Keratinocyte (primary cell): ENCODE results near the gene OR52H1. TPM values are rescaled to one million over a fixed set of nuclear protein-coding genes. Genes with fewer than 3 reads are reported as not detected.
A peak's percentile ranks its signal among the peaks of the same experiment; 100 is the strongest.

ENCODE experiments used
- DNase-seq: peaks from one replicate; pipeline ENCODE4 v3.0.0-alpha.2; 2011; ENCODE audit warnings: low read depth, missing footprints, low spot score
- FAIRE-seq: peaks from 2 replicates; lab custom pipeline; 2011; peaks lifted over from hg19 to GRCh38; lab: Jason Lieb, UNC
- H2AFZ ChIP-seq: 2 replicates; pipeline ENCODE4 v1.6.0; 2012; ENCODE audit warnings: low read length, control low read depth, inconsistent platforms; ENCODE audit not compliant: control insufficient read depth
- H3K27ac ChIP-seq: 2 replicates; pipeline ENCODE4 v1.5.1; 2011; ENCODE audit warnings: low read length; ENCODE audit not compliant: control insufficient read depth, insufficient read depth
- H3K27me3 ChIP-seq: 3 replicates; pipeline ENCODE4 v1.6.0; 2011; ENCODE audit warnings: low read length; ENCODE audit not compliant: control insufficient read depth, insufficient read depth; ENCODE audit errors: extremely low read depth
- H3K36me3 ChIP-seq, 2 experiments: 2 replicates in 1 of 2; 3 replicates in 1 of 2; pipeline ENCODE4 v1.5.1; 2011; ENCODE audit warnings: low read length in 2 of 2, mild to moderate bottlenecking in 1 of 2; ENCODE audit not compliant: control insufficient read depth in 2 of 2, insufficient read depth in 2 of 2; ENCODE audit errors: extremely low read depth in 1 of 2
- H3K4me1 ChIP-seq: 3 replicates; pipeline ENCODE4 v1.5.1; 2011; ENCODE audit warnings: low read length; ENCODE audit not compliant: control insufficient read depth, insufficient read depth; ENCODE audit errors: extremely low read depth
- H3K4me2 ChIP-seq: 3 replicates; pipeline ENCODE4 v1.6.0; 2011; ENCODE audit warnings: low read depth, low read length; ENCODE audit not compliant: control insufficient read depth, insufficient read depth; ENCODE audit errors: extremely low read depth
- H3K4me3 ChIP-seq, 3 experiments: fragments of 200-600 bp in 1 of 3; sonication (generic) in 1 of 3; 2 replicates in 2 of 3; 3 replicates in 1 of 3; pipeline ENCODE4 v1.5.1; 2011 to 2016; ENCODE audit warnings: low read length in 3 of 3, mild to moderate bottlenecking in 3 of 3, control low read depth in 2 of 3, inconsistent platforms in 1 of 3, low read depth in 1 of 3, mixed read lengths in 1 of 3, mixed run types in 1 of 3, moderate library complexity in 1 of 3; ENCODE audit not compliant: control insufficient read depth in 2 of 3, insufficient read depth in 2 of 3; ENCODE audit errors: extremely low read depth in 1 of 3
- H3K79me2 ChIP-seq: 2 replicates; pipeline ENCODE4 v1.6.0; 2012; ENCODE audit warnings: low read length; ENCODE audit not compliant: control insufficient read depth, insufficient read depth
- H3K9ac ChIP-seq: 3 replicates; pipeline ENCODE4 v1.6.0; 2011; ENCODE audit warnings: low read length; ENCODE audit not compliant: control insufficient read depth, insufficient read depth; ENCODE audit errors: extremely low read depth
- H3K9me1 ChIP-seq: 3 replicates; pipeline ENCODE4 v1.6.0; 2011; ENCODE audit warnings: low read length; ENCODE audit not compliant: control insufficient read depth, insufficient read depth; ENCODE audit errors: extremely low read depth
- H3K9me3 ChIP-seq: 2 replicates; pipeline ENCODE4 v1.5.1; 2012; ENCODE audit warnings: low read depth, low read length; ENCODE audit not compliant: control insufficient read depth
- H4K20me1 ChIP-seq: 3 replicates; pipeline ENCODE4 v1.6.0; 2011; ENCODE audit warnings: low read length; ENCODE audit not compliant: control insufficient read depth, insufficient read depth; ENCODE audit errors: extremely low read depth
- EZH2 ChIP-seq: IDR thresholded peaks from one replicate; pipeline ENCODE4 v1.6.1; 2012; ENCODE audit warnings: inconsistent platforms, mild to moderate bottlenecking, low read length, moderate library complexity
- dilution Hi-C: fragments of 300-500 bp; cut with MboI; formaldehyde crosslinking; loops from one replicate; pipeline ENCODE4 v1.7.0; 2020; ENCODE audit warnings: low sequenced_read_pairs; ENCODE audit not compliant: extremely low pct_ligation_motif_present
- polyA plus RNA-seq, 5 experiments: library from polyadenylated mRNA; depleted of rRNA in 3 of 5; stranded (reverse) in 3 of 5; stranded (forward) in 1 of 5; unstranded in 1 of 5; fragments of >200 nt; gene quantifications; 1 replicate in 1 of 5; 2 replicates in 3 of 5; 3 replicates in 1 of 5; pipeline versions ENCODE4 v1.2.1 to v1.2.3, GENCODE V29; 2011 to 2012; ENCODE audit warnings: missing spikeins in 2 of 5, low read depth in 1 of 5, low replicate concordance in 1 of 5
- TF ChIP-seq, protein P1 (sequence below), 3 experiments: IDR thresholded peaks in 1 of 3; conservative IDR thresholded peaks in 1 of 3; optimal IDR thresholded peaks in 1 of 3; 2 replicates in 2 of 3; 3 replicates in 1 of 3; pipeline versions ENCODE3 to v1.5.1; 2011; ENCODE audit warnings: low read length in 3 of 3, mild to moderate bottlenecking in 3 of 3, moderate library complexity in 2 of 3, control low read depth in 1 of 3, inconsistent platforms in 1 of 3; ENCODE audit not compliant: insufficient read depth in 2 of 3; ENCODE audit errors: extremely low read depth in 1 of 3

Gene OR52H1
- polyA plus RNA-seq, 1 donor (not counting 4 experiments of a cell fraction or from before 2014, with no cell fraction given) = not detected

DNA sequence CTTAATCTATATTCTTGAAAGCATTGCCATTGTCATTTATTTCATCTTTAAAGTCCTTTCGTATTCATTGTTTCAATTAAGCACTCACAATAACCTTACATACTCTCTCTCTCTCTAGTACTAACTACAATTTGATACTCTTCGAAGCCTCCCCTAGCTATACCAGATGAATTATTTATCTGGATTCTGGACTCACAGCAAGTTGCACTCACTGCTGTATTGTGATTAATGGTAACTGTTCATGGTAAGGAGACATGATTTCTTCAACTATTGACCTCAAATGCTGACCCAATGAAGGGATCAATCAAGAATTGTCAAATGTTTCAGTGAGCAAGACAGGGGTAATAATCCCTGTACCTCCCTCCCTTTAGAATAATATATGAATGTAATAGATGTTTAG is 26.3 kb upstream of the OR52H1 start:
- no peaks in the 10 kb centered on the region for H3K79me2 ChIP-seq
- TF ChIP-seq EZH2 = no peak
- TF ChIP-seq, protein P1, sequence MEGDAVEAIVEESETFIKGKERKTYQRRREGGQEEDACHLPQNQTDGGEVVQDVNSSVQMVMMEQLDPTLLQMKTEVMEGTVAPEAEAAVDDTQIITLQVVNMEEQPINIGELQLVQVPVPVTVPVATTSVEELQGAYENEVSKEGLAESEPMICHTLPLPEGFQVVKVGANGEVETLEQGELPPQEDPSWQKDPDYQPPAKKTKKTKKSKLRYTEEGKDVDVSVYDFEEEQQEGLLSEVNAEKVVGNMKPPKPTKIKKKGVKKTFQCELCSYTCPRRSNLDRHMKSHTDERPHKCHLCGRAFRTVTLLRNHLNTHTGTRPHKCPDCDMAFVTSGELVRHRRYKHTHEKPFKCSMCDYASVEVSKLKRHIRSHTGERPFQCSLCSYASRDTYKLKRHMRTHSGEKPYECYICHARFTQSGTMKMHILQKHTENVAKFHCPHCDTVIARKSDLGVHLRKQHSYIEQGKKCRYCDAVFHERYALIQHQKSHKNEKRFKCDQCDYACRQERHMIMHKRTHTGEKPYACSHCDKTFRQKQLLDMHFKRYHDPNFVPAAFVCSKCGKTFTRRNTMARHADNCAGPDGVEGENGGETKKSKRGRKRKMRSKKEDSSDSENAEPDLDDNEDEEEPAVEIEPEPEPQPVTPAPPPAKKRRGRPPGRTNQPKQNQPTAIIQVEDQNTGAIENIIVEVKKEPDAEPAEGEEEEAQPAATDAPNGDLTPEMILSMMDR (optimal IDR thresholded peaks at IDR 0.05 in 1 of 3, IDR thresholded peaks at IDR 0.05 in 1 of 3, conservative IDR thresholded peaks at IDR 0.05 in 1 of 3; ENCODE audit: extremely low read depth in 1 of 3, insufficient read depth in 2 of 3, low read length in 3 of 3) = no peak
- H3K27me3 ChIP-seq = no peaks in the 10 kb centered on the region
- DNase-seq (no peak), FAIRE-seq (no peak)
- no peak overlapping the region for H2AFZ ChIP-seq
- H3K9me1 ChIP-seq = no peaks in the 10 kb centered on the region
- H3K27ac ChIP-seq = no peak overlapping the region
- dilution Hi-C loops = no loop called here
- no peaks in the 10 kb centered on the region for H3K36me3 ChIP-seq
- H3K4me2 ChIP-seq = no peak overlapping the region
- no peak overlapping the region for H3K9ac ChIP-seq
- no peak overlapping the region for H3K4me3 ChIP-seq
- no peaks in the 10 kb centered on the region for H3K4me1 ChIP-seq
- no peaks in the 10 kb centered on the region for H3K9me3 ChIP-seq
- H4K20me1 ChIP-seq = no peaks in the 10 kb centered on the region

DNA sequence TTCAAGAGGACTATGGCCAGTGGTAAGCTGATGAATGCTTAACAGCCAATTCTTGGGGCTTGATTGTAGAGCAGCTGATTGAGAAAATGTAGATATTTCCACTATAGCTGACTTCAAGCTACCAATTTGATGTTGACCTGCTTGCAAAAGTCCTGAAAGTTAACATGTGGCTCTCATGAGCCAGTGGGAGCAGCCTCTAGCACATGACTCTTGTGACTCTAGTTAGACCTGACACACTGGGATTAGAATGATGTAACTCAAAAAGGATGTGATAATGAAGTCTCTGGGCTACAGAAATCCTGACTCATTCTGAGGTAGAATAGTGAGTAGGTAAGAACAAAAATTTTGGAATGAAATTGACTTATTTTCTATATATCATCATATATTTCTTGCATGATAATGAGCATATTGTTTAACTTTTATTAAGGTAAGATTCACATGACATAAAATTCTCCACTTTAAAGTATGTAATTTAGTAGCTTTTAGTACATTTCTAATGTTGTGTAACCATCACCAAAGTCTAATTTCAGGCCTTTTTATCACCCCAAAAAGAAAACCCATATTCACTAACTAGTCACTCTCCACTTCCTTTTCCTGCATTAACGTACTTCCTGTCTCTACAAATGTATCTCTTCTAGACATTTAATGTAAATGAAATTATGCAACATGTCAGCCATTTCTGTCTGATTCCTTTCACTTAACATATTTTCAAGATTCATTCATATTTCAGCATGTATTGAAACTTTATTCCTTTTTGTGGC is 16.1 kb upstream of the OR52H1 start:
- H3K4me2 ChIP-seq = no peak overlapping the region
- FAIRE-seq (peak; percentile 5), DNase-seq (peak; percentile 13)
- H3K9me1 ChIP-seq = no peaks in the 10 kb centered on the region
- no peaks in the 10 kb centered on the region for H3K9me3 ChIP-seq
- H3K4me1 ChIP-seq = no peaks in the 10 kb centered on the region
- H3K9ac ChIP-seq = no peak overlapping the region
- H3K36me3 ChIP-seq = no peaks in the 10 kb centered on the region
- H3K27me3 ChIP-seq = no peaks in the 10 kb centered on the region
- no peak overlapping the region for H3K27ac ChIP-seq
- no peak overlapping the region for H3K4me3 ChIP-seq
- dilution Hi-C loops = no loop called here
- no peaks in the 10 kb centered on the region for H3K79me2 ChIP-seq
- H4K20me1 ChIP-seq = no peaks in the 10 kb centered on the region
- peak overlapping the region; percentile 23 for H2AFZ ChIP-seq
- TF ChIP-seq, protein P1 (optimal IDR thresholded peaks at IDR 0.05 in 1 of 3, IDR thresholded peaks at IDR 0.05 in 1 of 3, conservative IDR thresholded peaks at IDR 0.05 in 1 of 3; ENCODE audit: extremely low read depth in 1 of 3, insufficient read depth in 2 of 3, low read length in 3 of 3) = no peak
- TF ChIP-seq EZH2 = no peak
